Ovary (tissue), 3 donors: ENCODE data around the gene IFRD1.

ENCODE experiments used
- POLR2A ChIP-seq: fragments of 450-650 bp; IDR thresholded peaks from one replicate; pipeline ENCODE4 v1.6.1; 2017; ENCODE audit warnings: antibody characterized with exemption, mild to moderate bottlenecking, moderate library complexity
- TF ChIP-seq, protein P1 (sequence below), 3 donors: fragments of 450-650 bp in 2 of 3; fragments of 200-600 bp in 1 of 3; IDR thresholded peaks; one replicate each; pipeline versions ENCODE4 v1.5.1 to v1.8.0; 2016 to 2022; ENCODE audit warnings: antibody characterized with exemption in 3 of 3, mild to moderate bottlenecking in 1 of 3
- donor health status: DM: no; HTN: no; CAD: no.

DNA sequence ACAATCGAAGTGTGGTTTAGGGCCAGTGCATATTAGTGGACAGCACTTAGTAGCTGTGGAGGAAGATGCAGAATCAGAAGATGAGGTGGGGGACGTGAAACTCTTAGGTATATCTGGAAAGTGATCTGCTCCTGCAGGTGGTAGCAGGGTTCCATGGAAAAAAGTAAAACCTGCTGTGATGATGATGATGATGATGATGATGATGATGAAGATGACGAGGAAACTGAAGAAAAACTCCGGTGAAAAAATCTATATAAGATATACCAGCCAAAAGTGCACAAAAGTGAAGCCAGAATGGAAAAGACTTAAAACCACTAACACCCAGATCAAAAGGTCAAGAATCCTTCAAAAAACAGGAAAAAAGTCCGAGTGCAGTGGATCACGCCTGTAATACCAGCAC, 70.5 kb downstream of the IFRD1 start:
- TF ChIP-seq, protein P1, sequence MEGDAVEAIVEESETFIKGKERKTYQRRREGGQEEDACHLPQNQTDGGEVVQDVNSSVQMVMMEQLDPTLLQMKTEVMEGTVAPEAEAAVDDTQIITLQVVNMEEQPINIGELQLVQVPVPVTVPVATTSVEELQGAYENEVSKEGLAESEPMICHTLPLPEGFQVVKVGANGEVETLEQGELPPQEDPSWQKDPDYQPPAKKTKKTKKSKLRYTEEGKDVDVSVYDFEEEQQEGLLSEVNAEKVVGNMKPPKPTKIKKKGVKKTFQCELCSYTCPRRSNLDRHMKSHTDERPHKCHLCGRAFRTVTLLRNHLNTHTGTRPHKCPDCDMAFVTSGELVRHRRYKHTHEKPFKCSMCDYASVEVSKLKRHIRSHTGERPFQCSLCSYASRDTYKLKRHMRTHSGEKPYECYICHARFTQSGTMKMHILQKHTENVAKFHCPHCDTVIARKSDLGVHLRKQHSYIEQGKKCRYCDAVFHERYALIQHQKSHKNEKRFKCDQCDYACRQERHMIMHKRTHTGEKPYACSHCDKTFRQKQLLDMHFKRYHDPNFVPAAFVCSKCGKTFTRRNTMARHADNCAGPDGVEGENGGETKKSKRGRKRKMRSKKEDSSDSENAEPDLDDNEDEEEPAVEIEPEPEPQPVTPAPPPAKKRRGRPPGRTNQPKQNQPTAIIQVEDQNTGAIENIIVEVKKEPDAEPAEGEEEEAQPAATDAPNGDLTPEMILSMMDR (IDR thresholded peaks at IDR 0.05): no peak
- TF ChIP-seq POLR2A: no peak
